ENCODE measurements around the gene PDCL2. TPM values are rescaled to one million over a fixed set of nuclear protein-coding genes. Genes with fewer than 3 reads are reported as not detected.

The PDCL2 gene
- total RNA-seq, 1 experiment from 2014 or later, result not detected

DNA sequence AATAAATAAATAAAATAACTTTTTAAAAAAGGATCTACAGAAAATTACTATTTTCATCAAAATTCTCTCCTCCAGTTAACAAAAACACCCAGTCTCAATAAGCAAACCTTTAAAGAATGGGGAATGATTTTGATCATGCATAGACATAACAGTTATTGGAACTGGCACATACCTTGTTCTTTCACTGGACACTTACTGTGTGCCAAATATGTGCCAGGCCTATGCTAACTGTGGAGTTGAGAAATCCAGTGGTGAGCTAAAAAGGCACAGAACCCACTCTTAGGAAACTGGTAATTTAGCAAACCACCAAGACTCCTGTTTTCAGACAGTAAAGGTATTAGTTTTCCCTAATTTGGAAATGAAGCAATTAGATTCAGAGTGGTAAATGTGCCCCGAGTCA, 84.4 kb downstream of the PDCL2 start:
- Mint-ChIP-seq H3K4me3 (ENCODE audit: unreplicated experiment) (no peak overlapping the region), H3K9me3 (ENCODE audit: unreplicated experiment) (no peaks in the 10 kb centered on the region), H3K27ac (ENCODE audit: unreplicated experiment) (no peak overlapping the region), H3K27me3 (ENCODE audit: insufficient read depth, unreplicated experiment) (no peaks in the 10 kb centered on the region), H3K36me3 (ENCODE audit: insufficient read depth, unreplicated experiment) (no peaks in the 10 kb centered on the region), H3K4me1 (ENCODE audit: low read depth, unreplicated experiment) (peaks cover 6% of the 10 kb centered on the region)
- H3K4me1 ChIP-seq, result peaks cover 6% of the 10 kb centered on the region
- CTCF ChIA-PET, result no interaction called here
- H3K27me3 ChIP-seq (replicated peaks; ENCODE audit: control insufficient read depth, insufficient read depth, low read length), result no peaks in the 10 kb centered on the region
- H3K9me3 ChIP-seq, result no peaks in the 10 kb centered on the region; the same call in 1 of the 2 replicates
- no peaks in the 10 kb centered on the region; the same call in 1 of the 2 replicates for H3K36me3 ChIP-seq (ENCODE audit: control insufficient read depth, insufficient read depth, low read length)
- no peak for TF ChIP-seq CTCF (IDR thresholded peaks at IDR 0.05; ENCODE audit: insufficient read depth in 1 of 2, low read depth in 1 of 2, low read length in 1 of 2, severe bottlenecking in 1 of 2, unreplicated experiment in 1 of 2)
- no peak for DNase-seq
- BruUV-seq (replicated peaks), result no TSS peak
- H3K4me3 ChIP-seq (ENCODE audit: low read depth, low read length), result no peak overlapping the region
- POLR2A ChIA-PET, result no interaction called here
- intact Hi-C loops (cut with micrococcal nuclease; ENCODE audit: unreplicated experiment), result no loop called here

Other genes with a start within 250 kb of the PDCL2 start
- gene SRD5A3, start 246.0 kb downstream of the PDCL2 start, total RNA-seq (2022), result 22.6 and 26.9 TPM in 2 replicates
- gene TMEM165, start 196.3 kb downstream of the PDCL2 start, total RNA-seq (2022), result 90.4 and 91.9 TPM in 2 replicates
- gene CLOCK, start 45.3 kb downstream of the PDCL2 start, total RNA-seq (2022), result 9.5 and 12.0 TPM in 2 replicates
- not detected in 2 replicates for gene NMU, start 44.1 kb upstream of the PDCL2 start, total RNA-seq (2022)
- not detected in 2 replicates for gene EXOC1L, start 227.5 kb upstream of the PDCL2 start, total RNA-seq (2022)